OCI-M1 (cell line): Measurements from ENCODE around the gene NPC1L1.
A peak's percentile ranks its signal among the peaks of the same experiment; 100 is the strongest.

Source experiments
- DNase-seq: peaks from one replicate; lab custom pipeline; 2025; lab: John Stamatoyannopoulos, UW

The NPC1L1 gene, protein sequence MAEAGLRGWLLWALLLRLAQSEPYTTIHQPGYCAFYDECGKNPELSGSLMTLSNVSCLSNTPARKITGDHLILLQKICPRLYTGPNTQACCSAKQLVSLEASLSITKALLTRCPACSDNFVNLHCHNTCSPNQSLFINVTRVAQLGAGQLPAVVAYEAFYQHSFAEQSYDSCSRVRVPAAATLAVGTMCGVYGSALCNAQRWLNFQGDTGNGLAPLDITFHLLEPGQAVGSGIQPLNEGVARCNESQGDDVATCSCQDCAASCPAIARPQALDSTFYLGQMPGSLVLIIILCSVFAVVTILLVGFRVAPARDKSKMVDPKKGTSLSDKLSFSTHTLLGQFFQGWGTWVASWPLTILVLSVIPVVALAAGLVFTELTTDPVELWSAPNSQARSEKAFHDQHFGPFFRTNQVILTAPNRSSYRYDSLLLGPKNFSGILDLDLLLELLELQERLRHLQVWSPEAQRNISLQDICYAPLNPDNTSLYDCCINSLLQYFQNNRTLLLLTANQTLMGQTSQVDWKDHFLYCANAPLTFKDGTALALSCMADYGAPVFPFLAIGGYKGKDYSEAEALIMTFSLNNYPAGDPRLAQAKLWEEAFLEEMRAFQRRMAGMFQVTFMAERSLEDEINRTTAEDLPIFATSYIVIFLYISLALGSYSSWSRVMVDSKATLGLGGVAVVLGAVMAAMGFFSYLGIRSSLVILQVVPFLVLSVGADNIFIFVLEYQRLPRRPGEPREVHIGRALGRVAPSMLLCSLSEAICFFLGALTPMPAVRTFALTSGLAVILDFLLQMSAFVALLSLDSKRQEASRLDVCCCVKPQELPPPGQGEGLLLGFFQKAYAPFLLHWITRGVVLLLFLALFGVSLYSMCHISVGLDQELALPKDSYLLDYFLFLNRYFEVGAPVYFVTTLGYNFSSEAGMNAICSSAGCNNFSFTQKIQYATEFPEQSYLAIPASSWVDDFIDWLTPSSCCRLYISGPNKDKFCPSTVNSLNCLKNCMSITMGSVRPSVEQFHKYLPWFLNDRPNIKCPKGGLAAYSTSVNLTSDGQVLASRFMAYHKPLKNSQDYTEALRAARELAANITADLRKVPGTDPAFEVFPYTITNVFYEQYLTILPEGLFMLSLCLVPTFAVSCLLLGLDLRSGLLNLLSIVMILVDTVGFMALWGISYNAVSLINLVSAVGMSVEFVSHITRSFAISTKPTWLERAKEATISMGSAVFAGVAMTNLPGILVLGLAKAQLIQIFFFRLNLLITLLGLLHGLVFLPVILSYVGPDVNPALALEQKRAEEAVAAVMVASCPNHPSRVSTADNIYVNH (N-terminal part only)

DNA sequence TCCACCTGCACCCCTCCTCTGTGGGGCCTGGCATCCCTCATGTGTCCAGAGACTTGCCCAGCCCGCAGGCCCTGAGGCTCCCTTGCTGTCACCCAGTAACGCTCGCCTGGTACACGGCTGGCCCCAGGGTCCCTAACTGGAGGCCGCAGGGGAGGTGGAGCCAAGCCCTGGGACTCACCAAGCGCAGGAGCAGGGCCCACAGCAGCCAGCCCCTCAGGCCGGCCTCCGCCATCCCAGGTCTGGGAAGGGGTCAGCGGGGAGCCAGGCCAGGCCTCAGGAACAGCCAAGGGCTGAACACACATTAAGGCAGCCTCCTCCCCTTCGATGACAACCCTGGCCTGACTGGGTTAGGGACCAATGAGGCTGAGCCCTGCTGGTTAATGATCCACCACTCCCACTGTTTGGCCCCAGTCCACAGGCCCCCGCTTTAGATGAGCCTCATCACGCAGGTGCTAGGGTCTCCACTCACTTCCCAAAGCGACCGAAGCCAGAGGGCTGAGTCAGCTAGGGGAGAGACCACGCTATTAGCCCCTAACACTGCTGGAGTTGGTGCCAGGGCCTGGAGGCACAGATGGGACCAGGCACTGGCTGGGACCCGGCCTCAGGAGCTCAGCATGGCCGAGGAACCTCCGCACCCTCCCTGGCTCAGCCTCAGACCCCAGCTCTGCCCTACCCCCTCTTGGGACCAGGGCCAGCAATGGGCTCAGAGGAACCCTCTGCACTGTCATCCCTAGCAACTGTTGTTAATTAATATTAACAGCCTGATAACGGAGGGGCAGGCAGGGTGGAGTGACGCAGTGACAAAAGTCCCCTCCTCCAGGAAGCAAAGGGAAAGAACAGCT lies at the start of gene NPC1L1:
NPC1L1 (minus strand) TSS at position 303 of the 842 bp plus-strand sequence; CDS start at position 232, 71 bp downstream.
- DNase-seq, result no peak

DNA sequence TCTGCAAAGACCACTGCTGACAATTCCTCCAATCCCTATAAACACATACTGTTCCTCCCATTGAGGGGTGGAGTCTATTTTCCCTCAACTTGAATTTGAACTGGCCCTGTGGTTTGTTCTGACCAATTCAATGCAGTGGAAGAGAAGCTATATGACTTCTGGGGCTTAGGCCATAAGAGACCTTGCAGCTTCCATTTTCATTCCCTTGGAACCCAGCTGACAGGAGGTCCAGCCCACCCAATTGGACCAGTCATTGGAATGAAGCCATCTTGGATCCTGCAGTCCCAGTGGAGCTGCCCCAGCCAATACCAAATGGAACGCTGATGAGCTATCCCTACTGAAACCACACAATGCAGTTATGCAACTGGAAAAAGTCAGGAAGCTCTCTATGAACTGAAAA lies 49.8 kb upstream of the NPC1L1 start:
- no peak for DNase-seq

DNA sequence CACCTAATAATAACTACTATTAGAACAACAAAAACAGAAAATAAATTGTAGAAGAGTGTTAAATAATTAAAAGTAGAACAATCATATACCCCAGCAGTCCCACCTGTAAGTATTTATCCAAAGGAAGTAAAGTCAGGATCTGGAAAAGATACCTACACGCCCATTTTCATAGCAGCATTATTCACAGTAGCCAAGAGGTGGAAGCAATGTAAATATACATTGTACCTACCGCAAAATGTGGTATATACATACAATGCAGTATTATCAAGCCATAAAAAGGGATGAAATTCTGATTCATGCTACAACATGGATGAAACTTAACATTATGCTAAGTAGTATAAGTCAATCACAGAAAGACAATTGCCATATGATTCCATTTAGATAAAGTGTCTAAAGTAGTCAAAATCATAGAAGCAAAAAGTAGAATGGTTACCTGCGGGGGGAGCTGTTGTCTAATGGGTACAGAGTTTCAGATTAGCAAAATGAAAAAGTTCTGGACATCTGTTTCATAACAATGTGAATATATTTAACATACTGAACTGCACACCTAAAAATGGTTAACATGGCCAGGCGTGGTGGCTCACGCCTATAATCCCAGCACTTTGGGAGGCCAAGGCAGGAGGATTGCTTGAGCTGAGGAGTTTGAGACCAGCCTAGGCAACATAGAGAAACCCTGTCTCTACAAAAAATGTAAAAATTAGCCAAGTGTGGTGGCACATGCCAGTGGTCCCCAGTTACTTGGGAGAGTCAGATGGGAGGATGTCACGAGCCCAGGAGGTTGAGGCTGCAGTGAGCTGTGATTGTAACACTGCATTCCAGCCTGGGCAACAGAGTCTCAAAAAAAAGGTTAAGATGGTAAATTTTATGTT lies 46.9 kb upstream of the NPC1L1 start:
- DNase-seq, result peak; percentile 74

DNA sequence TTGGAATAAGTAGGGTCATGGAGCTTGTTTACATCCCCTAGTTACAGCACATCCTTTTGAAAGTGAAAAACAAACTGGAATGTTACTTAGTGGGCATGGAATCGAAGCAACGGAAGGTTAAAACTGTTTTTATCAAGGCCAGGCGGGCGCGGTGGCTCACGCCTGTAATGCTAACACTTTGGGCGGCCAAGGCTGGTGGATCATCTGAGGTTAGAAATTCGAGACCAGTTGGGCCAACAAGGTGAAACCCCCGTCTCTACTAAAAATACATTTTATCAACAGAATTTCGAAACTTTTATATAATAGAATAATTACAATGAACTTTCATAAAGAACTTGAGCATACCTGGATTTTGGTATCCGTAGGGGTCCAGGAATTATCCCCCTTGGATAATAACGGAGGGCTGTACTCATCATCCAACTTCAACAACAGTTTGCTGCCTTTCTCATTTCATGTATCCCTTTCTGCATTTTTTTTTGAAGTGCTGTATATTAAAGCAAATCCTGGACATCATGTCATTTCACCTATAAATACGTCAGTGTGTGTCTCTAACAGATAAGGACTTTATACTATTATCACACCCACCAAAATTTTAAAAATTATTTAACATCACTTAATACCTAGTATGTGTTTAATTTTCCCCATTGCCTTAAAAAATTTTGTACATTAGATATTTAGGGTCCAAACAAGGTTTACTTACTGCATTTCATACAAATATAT lies 42.2 kb upstream of the NPC1L1 start:
- no peak for DNase-seq

DNA sequence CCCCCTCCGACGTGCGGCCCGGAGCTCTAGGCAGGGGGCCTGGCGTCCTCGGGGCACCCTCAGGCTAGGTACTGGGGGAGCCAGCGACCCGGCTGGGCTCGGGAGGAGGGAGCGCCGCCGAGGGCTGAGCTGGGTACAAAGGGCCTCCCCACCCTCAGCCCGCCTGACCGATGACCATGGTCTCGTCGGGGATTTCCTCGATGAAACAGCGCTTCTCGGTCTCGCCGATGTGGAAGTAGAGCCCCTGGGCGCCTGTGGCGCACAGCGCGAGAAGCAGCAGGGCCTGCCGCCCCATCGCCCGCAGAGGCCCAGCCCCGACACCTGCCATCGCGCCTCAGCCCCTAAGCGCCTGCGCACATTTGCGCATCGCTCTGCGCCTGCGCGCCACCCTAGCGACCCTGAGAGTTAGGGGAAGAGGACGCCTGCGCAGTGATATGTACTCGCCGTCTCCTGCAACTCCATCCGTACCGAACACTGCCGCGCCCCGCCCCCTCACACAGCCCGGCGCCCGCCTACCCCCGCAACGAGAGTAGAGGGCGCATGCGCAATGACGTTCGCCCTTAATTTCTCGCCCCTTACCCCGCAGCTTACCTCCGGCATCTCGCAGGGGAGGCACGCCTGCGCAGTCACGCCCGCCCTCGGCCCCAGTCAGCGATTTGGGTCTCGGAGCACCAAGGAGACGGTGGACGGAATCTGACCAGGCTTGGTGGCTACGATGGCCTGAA lies 40.9 kb upstream of the NPC1L1 start, which contains the start of gene TMED4:
TMED4 (minus strand) TSS at position 353 of the 725 bp plus-strand sequence; CDS start at position 328, 25 bp downstream.
- DNase-seq, result peak; percentile 97

DNA sequence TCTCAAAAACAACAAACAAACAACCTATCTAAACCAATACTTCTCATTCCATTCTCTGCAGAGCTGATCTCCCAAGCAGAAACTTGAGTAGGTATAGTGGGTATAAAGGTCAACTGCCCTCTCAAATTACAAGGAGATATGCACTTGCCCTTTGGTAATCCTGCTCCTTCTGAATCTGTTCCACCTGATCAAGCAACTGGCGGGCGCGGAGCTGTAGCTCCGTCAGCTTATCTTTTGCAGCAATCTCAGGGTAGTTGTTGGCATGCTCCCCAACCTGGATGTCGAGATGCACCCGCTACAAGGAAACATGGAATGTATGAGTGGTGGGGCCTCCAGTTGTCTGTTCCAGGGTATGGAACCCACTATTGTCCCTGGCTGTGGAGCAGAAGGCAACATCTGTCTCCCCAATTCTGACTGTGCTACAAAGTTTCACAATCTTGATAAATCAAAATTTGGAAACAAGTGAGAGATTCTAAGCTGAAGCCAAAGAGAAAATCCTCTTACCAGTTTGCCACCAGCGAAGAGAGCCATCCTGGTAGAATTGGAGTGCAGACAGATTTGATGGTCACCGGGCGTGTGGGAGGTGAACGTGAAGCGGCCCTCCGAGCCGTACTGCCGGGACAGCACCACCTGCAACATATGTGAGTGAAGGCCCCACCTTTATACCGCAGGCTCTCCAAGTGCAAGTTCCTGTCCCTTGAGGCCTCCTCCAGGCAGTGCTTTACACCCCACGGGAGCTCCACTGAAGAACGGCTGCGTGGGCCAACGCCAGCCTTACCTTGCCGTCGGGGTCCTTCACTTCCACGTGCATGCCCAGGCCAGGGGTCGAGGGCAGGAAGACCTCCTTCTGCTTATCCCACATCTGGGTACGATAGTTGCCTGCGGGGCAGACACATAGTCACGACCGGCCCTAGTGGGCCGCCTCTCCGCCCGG lies 40.1 kb upstream of the NPC1L1 start:
- DNase-seq, result peak; percentile 18

DNA sequence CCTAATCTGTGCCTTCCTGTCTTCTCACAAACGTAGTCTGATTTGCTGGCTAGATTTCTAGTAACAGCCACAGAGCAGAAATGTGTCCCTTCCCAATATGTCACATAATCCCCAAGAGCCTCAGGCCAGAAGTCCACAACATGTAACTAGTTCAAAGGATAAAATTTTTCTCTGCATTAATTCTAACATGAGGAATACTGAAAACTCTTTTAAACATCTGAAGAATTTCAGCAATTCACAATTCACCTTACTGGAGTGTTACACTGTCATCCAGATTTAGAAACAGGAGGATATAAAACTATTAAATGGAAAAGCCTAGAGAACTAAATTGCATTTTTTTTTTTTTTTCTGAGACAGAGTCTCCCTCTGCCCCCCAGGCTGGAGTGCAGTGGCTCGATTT lies 35.1 kb upstream of the NPC1L1 start:
- no peak for DNase-seq

DNA sequence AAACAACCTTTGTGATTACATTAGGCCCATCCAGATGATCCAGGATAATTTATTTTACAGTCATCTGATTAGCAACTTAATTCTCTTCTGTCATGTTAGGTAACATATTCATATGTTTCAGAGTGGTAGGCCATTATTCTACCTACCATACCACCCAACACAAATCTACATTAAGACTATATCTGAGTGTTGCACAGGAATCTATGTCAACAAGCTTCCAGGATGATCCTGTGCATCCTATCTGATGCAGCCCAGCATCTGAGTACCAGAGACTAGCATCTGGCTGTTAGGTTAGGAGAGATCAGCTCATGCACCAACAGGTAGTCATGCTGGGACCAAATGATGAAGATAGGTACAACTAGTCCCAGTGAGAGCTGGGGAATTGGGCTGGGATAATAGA lies 33.9 kb upstream of the NPC1L1 start:
- DNase-seq, result no peak

DNA sequence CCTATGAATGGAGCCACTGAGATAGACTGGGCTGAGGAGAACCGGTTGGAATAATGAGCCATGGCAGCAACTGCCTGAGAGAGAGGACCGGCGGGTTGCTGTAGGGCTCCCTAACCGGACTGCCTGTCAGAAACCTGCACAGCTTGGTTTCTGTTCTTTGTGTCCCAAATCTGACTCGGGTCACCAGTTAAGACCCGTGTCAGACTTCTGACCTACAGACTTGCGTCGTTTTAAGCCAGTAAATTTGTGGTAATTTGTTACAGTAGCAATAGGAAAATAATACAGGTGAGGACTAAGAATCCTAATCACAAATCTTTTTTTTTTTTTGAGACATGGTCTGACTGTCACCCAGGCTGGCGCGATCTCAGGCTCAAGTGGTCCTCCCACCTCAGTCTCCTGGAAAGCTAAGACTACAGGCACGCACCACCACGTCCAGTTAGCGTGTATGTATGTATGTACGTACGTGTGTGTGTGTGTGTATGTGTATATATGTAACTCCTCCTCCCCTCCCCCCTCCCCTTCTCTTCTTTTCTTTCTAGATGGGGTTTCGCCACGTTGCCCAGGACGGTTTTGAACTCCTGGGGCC lies 33.2 kb upstream of the NPC1L1 start:
- peak; percentile 40 for DNase-seq

DNA sequence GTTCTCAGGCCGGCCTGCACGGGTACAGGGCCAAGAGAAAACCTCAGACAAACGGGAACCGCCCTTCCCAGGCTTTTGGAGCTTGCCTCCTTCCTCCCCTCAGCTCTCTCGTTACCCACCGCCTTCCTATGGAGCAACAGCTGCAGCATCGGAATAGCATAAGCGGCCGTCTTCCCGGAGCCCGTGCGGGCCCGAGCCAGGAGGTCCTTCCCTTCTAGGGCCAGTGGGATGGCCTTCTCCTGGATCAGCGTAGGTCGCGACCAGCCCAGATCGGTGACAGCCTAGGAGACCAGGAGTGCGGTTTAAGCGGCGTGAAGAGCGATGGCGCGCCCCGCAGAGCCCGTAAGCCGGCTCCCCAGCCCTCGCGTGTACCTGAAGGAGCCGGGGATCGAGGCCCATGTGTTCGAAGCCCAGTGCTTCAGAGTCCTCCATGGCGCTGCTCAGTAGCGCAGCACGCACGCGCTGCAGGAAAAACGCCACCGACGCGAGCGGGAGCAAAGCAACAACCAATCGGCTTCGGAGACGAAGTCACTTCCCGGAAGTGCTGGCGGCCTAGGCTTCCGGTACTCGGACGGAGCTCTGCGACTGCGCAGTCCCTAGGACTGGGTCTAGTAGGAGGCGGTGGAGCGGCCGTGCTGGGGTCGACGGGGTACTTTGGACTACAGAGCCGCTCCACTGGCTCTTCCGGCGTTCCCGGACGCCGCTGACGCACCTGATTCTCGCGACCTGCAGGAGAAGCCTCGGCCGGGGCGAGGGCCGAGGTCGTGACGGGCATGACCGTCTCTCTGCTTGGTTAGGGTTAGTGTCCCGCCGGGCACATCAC lies 32.5 kb upstream of the NPC1L1 start, which contains the start of gene DDX56:
DDX56 (minus strand) TSS at position 445 of the 823 bp plus-strand sequence; CDS start at position 432, 13 bp downstream.
- DNase-seq, result peak; percentile 94

DNA sequence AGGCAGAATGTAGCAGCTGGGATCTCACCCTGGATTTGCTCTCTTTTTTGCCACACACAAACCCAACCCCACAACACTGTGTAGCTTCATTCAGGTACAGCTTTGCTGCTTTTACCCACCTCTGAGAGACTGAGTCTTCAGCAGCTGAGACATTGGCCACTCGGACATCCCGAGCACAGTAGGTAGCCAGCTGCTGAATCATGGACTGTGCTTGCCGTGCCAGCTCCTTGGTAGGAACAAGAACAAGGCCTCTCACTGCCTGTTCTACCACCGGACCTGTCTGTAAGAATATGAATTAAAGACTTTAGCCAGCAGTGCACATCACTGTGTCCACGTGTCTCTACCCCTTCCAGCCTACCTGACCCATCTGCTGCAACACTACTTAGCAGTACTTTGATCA lies 31.6 kb upstream of the NPC1L1 start:
- no peak for DNase-seq

DNA sequence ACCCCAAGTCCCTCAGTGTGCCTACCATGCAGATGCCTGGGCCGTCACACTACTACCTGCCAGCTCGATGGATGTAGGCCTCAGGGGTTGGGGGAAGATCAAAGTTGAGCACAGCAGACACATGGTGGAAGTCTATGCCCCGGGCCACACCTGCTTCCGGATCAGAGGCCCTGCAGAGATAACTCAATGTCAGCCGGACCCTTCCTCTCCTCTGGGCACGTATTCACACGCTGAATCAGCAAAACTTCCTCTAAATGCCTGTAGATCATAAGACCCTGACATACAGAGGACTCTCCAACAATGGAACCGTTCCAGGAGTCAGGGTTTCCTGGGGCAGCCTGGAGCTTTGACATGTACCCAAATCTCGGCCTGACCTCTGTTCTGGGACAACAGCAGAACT lies 28.8 kb upstream of the NPC1L1 start:
- DNase-seq, result no peak

DNA sequence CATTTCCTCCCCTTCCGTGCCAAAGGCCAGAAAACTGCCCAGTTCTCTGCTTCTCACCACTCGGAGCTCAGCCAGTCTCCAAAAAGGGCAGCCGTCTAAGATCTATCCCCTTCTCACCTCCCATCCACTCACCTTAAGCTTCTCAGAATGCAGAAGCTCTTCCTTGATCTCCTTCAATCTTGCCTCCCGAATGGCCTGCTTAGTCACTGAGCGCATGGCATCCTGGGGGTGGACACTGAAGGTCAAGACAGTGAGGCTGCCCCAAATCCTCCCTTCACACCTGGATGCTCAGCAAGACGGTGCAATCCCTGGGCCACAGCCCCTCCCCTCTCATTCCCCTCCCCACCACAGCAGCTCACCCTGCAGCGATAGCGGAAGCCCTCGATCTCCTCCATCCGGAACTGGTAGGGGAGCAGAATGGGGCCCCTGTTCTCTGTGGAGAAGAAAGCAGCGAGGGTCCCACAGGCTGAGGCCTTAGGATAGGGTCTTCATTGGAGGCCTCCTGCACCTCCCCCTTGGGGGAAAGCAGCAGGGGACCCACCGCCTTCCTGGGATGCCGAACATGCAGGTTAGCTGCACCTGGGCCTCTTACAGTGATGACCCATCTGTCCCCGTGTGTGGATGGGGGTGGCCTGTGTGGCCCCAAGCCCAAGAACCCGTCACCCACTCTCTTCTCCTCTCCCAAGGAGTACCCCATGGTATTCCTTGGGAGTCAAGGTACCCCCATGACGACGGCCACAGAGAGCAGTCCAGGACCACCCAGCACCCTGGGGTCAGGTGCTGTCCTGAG lies 27.8 kb upstream of the NPC1L1 start:
- DNase-seq, result no peak

DNA sequence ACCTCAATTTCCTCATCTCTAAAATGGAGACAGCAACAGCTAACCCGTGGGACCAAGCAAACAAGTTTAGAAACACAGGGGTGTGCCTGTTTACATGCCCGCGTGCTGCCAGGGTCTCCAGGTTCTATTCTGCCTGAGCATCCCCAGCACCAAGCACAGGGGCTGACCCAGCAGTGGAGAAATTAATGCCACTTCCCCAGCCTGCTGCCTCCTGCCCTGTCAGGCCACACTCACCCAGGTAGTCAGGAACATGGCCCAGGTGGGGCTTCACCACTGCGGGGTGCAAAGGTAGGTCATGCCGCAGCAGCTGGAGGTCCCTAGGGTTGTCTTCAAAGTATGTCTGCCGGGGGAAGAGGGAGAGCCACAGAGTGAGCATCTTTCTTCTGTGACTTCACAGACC lies 26.8 kb upstream of the NPC1L1 start:
- DNase-seq, result no peak

DNA sequence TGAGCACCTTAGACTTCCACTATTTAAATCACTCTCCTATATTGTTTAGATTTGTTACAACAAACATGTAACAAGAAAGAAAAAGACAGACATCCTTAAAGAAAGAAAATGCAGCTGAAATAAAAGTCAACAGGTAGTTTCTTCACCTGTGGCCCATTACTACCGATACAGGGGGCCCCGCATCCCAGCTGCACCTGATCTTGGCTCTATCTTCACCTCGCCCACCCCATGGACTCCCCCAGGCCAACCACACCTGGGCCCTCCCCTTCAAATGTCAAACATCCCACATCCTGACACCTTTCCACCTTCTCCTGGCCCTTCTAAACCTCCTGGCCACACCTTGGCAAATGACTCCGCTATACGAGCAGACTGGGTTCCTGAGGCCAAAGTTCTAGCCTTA lies 25.6 kb upstream of the NPC1L1 start:
- no peak for DNase-seq
